HuH-7 (cell line): Measurements from ENCODE around the gene NUP188.
"Not testable (repeated sequence)": the region's sequence is repeated elsewhere in the genome, so short reads cannot be mapped to it uniquely, and the experiment has no call there.

Source experiments
- DNase-seq: peaks from one replicate; pipeline ENCODE4 v3.0.0; 2011; ENCODE audit warnings: low spot score

Gene NUP188

DNA sequence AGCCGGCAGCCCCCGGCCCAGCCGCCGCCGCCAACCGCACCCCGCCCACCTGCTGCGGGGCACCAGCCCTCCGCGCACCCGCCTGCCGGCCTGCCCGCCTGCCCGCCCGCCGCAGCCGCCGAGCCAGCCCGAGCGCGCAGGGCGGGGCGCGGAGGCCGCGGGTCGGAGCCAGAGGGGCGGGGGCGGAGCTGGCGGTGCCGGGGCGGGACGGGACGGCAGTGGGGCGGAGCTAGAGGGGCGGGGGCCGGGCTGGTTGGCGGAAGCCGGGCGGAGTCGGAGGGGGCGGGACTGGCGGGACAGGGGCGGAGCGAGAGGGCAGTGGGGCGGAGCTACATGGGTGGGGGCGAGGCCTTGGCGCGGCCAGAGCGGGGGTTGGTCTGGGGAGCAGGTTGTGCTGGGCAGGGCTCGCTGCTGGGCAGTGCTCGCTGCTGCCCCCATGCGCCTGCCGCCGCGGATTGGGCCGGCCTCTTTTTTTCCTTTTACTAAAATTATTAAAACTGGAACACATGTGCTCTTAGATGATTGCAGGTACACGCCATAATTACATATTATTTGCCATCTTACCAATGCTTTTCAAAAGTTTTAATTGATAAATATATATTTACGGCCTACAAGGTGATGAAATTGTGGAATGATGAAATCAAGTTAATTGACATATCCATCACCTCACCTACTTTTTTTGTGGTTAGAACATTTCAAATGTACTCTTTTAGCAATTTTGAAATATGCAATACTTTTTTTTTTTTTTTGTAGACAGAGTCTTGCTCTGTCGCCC lies 80.9 kb downstream of the NUP188 start, which contains the start of gene SH3GLB2:
Gene SH3GLB2, minus strand, starts transcription at position 140 of the 775 bp plus-strand sequence. CDS start 177 bp downstream, outside the sequence.
- DNase-seq: peak; percentile 96

DNA sequence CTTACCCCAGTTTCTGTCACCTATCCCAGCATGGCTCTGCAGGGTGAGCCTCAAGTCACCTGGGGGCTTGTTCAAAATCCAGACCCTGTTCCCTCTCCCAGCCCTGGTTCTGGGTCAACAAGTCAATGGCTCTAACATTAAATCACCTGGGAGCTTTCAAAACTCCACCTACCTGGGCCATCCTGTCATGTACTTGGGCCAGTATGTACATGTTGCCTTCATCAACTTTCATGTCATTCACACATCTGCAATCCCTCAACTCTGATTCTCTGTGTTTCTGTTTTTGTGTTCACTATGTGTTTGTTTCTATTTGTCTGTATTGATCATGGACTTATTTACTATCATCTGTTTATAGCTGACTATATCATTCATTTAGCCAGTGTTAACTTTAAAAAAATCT lies 82.7 kb downstream of the NUP188 start:
- DNase-seq: no peak

DNA sequence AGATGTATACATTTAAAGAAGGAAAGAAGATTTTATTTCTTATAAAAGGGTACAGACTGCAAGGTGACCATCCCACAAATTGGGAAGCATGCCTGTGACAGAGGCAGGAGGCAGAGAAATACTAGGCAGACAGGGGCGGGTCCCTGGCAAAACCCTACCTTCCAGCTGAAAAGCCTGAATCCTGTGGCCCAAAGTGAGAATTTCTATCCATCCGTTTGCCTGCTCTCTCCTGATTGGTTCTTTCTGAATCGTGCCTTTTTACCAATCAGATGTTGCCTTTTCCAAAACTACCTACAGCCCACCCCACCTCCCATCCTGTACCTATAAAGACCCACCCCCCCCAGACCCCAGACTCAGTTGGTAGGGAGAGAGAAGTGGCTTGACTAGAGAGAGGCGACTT lies 84.0 kb downstream of the NUP188 start:
- no peak for DNase-seq

DNA sequence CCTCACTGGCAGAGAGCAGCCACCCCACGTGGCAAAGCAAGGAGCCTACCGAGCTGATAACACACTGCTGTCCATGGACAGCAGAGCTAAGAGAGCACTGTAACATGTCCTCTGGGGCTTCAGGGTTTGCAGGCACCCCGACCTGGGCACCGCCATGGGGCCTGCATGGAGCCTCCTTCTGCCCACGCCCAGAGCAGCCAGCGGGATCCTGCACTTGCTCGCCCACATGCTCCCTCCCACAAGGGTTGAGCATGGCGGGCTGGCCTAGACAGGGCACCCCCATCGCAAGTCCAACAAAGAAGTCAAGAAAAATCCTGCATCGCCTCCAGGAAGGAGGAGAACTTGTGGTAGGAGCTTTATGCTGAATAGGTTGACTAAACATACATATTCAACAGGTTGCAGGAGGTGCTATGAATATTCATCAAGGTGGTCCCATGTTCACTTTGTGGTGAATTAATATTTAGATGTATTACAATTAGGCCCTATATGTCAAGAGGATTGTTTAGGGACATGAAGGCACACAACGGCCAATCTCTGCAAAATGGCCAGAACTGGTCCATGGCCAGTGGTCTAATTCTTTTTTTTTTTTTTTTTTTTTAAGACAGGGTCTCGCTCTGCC lies 85.2 kb downstream of the NUP188 start:
- DNase-seq: no peak

DNA sequence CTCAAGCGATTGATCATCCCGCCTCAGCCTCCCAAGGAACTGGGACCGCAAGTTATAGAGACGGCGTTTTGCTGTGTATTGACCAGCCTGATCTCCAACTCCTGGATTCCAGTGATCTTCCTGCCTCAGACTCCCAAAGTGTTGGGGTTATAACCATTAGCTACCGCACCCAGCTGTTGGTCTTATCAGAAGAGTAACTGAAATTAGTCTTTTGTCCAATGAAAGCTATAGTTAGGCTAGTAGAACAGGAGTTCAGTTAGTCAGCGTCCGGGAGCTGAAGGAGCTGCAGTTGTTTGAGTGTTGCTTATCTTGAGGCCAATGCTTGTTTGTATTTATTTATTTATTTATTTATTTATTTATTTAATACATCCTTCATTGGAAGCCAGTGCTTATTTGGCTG lies 85.7 kb downstream of the NUP188 start:
- no peak for DNase-seq

DNA sequence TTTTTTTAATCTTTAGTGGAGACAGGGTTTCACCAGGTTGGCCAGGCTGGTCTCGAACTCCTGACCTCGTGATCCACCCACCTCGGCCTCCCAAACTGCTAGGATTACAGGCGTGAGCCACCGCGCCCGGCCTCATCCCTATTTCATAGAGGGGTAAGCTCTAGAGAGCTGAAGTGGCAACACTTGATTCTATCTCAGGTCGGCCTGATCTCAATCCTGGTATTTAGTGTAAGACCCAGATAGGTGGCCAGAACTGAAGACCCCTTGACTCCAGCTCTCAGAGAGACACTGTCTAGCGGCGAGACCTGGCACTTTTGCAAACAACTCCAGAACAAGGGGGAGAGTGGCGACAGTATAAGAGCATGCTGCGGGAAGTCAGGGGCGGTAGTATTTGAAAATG lies 88.3 kb downstream of the NUP188 start:
- not testable (repeated sequence) for DNase-seq

DNA sequence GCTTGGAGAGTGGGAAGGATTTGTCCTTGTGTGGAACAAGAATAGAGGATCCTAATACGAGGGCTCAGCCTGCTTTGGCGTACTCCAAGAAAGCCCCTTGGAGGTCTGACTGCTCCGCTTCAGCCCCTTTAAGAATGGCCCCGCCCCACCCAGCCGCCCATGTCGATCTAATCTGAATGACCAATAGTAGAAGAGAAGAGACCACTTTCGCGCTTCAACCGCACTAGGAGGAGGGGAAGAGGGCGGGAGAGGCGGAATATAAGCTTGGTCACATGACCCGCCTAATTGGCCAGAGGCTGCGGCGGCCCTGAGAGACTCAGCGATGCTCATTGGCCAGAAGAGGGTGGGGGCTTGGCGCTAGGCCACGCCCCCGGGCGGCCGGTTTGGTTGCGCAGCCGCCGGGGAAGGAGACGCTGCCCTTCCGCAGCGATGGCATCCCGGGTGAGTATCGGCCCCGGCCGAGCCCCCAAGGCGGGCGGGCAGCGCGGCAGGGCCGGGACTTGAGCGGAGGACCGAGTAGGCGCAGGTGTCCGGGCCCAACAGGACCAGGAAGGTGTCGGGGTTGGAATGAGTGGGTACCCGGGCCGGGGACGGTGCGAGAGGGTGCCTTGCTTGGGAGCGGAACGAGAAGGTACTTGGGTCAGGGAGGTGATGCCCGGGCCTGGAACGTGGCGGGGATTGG lies 88.9 kb downstream of the NUP188 start, which contains the start of gene MIGA2:
Gene MIGA2, plus strand, starts transcription at position 386 of the 682 bp plus-strand sequence. CDS start 3,969 bp downstream, outside the sequence.
- DNase-seq: peak; percentile 99

DNA sequence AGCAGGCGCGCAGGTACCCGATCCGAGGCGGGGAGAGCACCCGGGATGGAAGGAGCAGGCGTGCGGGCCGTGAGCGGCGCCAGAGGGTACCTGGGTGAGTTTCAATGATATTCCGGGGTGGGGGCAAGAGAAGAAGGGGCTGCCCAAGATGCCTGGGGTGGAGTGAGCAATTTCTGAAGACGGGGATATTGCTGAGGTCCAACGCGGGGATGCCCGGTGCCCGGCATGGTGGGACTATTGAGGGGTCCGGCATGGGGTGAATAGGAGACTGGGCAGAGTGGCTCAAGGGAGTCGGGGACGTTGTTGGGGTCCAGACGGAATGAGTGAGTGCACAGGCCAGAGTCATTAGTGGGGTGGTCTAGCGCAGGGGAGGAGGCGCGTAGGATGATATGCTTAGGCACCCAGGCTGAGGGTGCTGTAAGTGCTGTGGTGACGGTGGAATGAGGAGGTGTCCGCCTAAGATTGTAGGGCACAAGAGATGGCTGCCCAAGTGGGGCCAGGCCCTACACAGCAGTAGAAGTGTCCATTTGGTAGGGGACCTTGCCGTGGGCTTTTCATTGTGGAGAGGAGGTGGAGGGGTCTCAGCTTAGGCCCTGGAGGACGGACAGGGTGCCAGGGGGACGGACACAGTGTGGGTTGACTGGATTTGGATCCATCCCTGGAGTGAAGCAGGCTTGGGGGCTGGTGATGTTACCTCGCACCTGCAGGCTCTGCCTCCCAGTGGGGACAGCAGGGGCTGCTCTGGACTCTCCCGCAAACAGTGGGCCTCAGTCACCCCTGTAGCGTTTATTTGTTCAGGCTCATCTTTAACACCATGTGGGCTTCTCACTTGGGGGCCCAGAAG lies 89.6 kb downstream of the NUP188 start:
- no peak for DNase-seq

DNA sequence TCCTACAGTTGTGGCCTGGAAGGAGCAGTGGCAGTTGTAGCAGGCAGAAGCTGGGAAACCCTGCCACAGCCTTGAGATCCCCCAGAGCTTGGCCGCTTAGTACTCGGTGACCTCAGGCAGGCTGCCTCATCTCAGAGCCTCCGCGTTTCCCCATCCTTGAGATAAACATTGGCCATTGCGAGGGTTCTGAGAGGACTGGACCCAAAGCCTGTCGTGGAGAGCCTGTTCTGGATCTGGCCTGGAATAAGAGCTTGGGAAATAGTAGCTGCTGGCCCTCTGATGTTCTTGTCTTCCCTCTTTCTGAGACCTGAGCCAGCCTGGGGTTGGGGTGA lies 90.2 kb downstream of the NUP188 start:
- DNase-seq: no peak

DNA sequence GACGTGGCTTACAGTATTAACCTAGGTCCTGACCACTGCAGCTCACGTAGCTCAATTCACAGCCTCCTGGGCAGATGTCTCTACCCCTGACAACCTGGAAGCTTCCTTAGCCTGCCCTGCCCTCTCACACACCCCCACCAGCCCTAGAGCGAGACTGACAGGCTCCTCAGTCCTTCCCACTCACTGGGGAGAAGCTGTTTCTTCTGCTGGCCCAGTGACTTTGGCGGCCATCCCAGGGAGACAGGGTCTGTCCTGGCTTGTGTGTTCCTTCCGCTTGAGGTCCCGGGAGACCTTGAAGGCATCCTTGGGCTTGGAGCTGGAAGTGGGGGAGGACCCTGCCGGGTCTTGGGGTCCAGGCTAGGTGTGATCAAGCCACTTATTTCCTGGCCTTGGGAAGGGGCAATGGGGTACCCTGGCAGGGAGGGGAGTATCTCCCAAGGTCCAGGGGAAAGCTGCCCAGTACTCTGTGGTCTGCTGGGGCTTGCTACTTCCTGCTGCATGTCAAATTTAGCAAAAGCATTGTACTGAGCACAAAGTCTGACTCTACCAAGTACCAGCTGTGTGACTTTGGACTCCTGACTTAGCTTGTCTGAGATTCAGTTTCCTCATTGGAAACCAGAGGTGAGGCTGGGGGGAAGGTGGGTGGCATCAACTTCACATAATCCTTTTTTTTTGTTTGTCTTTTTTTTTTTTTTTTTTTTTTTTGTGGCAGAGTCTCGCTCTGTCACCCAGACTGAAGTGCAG lies 90.8 kb downstream of the NUP188 start:
- DNase-seq: no peak

DNA sequence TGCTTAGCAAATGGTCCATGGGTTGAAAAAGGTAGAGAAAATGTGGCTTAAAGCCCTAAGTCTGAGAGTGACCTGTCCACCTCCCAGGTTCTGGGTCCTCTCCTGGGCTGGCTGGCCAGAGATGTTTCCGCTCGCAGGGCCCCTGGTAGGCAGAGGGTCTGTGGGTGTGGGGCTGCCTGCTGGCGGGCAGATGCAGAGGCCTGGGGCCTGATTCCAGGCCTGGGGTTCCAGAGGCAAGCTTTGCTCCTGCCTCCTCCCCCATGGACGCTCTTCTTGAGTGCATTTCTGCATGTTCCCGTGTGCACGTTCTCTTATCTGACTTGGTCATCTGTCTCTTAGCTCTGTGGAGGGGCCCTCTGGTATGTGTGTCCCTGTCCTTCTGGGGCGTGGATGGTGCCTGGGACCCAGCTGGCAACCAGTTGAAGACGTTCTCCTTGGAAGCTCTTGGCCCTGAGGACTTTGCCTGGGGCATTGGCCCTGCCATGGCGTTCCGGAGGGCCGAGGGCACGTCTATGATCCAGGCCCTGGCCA lies 92.7 kb downstream of the NUP188 start:
- no peak for DNase-seq

DNA sequence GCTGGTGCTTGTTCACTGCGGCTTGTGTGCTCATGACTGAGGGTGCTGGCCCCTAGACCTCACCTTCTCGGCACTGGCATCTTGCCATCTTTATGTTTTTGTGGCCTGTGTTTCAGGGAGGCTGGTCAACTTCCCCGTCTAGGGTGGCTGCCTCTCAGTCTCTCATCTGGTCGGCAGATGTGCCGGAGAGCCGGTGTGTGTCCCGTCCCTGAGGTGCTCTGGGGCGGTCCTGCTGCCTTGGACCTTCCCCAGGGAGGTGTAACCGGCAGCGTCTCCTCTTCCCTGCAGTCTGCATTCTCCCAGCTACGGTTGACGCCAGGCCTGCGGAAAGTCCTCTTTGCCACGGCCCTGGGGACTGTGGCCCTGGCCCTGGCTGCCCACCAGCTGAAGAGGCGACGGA lies 94.5 kb downstream of the NUP188 start:
- no peak for DNase-seq

DNA sequence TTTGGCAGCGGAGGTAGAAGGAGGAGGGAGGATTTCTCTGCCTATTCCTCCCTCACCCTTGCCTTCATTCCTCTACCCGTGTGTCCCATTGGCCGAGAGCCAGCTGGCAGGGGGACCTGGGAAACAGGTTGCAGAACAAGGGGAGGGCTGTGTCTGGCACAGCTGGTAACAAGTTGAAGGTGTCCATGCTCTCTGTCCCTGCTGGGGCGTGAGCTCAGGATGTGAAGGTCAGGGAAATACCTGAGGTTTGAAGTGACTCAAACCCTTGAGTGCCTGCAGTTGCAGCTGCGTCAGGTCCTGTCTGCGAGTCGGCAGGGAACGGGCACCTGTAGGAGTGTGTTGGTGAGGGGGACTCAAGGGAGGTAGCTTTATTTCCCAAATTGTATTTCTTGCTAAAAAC lies 105.1 kb downstream of the NUP188 start:
- no peak for DNase-seq

DNA sequence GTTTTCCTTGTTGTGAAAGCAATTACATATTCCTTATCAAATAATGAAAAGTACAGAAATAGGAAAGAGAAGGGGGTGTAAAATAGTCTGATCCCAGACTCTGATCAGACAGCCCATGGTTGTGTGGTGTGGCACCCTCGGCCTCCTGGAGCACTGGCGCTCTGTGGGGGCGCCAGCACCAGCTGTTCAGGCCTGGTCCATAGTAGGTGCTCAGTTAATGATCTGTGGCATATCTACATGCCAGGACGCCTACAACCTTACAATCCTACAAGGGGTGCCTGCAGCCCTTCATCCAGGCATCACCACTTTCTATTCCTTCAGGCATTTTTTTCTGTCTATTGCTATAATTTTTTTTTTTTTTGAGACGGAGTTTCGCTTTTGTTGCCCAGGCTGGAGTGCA lies 105.5 kb downstream of the NUP188 start:
- DNase-seq: no peak

DNA sequence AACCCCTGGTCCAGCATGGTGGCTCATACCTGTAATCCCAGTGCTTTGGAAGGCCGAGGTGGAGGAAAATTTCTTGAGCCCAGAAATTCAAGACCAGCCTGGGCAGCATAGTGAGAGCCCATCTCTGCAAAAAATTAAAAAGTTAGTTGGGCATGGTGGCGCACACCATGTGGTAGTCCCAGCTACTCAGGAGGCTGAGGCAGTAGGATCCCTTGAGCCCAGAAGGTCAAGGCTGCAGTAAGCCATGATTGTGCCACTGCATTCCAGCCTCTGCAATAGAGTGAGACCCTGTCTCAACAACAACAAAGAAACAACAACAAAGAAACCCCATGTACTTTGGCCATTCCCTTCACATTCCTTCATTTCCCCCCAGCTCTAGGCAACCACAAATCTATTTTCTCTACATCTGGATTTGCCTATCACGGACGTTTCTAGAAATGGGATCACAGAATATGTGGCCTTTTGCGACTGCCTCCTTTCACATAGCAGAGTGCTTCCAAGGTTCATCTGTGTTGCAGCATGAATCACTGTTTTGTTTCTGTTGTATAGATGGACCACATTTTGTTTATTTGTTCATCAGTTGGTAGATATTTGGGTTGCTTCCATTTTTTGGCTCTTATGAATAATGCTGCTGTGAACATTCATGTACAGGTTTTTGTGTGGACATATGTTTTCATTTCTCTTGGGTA lies 106.8 kb downstream of the NUP188 start:
- no peak for DNase-seq
